UCSD-AML1 (cell line): ENCODE measurements around the gene NQO2.
A peak's percentile ranks its signal among the peaks of the same experiment; 100 is the strongest.
"Not testable (repeated sequence)": the region's sequence is repeated elsewhere in the genome, so short reads cannot be mapped to it uniquely, and the experiment has no call there.

Experiments used
- DNase-seq: peaks from one replicate; lab custom pipeline; 2025; ENCODE audit not compliant: unreplicated experiment; lab: John Stamatoyannopoulos, UW

NQO2 gene

DNA sequence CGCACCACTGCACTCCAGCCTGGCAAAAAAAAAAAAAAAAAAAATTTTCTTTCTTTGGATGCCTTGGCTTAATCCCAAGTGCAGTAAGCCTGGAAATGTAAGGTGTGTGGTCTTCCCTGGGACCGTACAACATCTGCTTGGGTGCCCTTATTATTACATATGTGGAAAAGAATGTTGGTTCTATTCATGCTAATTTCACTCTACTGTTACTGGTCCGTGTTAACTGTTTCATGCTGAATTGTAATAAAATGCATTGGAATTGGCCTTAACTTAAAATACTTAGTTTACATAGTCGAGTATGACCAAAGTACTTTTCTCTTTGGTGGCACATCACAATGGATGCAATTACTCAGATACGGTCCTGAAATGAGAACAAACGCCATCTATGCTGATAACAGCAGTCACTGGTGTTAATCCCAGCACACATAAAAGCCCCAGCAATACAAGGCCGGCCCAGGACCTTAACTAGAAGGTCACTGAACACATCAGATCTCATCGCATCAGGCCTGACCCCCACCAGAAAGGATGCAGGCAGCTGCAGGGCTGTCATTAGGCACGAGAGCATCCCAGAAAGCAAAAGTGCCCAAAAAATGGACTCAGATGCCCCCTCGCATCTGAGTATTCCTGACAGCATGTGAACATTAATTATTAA is 29.5 kb upstream of the NQO2 start:
- DNase-seq = no peak

DNA sequence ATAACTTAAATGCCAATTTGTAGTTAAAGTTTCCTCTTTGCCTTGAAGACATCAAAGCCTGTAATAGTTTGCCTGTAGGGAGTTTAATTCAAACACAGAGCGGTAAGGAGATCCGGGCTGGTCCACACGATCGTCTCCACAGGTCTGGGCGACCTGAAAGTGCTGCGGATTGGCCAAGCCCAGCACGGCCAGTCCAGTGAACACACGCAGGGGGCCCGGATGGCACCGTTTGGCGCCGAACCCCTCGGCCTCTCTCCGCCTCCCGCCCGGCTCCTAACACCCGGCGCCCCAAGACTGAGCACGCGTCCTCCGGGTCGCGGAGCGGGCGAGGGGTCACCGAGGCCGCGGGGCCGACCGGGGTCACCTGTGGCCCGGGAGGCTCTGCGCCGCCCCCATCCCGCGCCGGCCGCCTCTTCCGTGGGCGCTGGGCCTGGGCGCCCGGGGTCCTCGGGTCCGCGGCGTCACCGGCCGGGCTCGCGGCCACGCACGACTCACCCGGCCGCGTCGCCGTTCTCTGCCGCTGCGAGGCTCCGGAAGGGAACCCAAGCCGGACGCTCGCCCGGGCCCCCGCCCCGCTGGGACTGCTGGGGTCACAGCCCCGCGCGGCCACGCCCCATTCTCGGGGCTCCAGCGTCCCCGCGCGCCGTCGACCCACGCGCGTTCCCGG is 28.8 kb upstream of the NQO2 start:
- peak; percentile 82 for DNase-seq

DNA sequence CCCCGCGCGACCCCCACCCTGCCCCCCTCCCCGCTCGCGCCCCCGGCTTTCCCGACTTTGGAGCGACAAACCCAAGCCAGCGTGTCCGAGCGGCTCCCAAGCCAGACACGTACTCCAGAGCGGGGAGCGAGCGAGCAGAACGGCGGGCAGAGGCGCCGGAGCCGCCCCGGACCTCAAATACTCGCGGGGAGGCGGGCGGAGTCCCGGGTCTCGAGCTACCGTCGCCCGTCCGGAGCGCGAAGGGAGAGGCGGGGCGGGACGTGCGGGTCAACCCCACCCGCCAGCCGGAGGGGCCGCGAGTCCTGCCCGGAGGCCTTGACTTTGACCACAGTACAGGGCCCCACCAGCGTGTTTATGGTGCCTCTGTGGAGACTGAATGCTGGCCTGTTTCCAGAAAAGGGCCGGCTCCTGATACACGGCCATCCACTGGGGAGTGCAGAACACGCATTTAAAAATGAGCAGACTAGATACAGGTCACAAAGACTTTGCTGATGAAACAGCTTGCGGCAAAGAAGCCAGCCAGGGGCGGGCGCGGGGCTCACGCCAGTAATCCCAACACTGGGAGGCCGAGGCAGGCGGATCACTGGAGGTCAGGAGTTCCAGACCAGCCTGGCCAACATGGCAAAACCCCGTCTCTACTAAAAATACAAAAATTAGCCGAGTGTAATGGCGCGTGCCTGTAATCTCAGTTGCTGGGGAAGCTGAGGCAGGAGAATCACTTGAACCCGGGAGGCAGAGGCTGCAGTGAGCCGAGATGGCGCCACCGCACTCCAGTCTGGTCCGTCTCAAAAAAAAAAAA is 28.1 kb upstream of the NQO2 start, which contains the start of gene SERPINB6:
SERPINB6 (minus strand) TSS at position 148 of the 799 bp plus-strand sequence. CDS start 12,235 bp downstream, outside the sequence.
- peak; percentile 80 for DNase-seq

DNA sequence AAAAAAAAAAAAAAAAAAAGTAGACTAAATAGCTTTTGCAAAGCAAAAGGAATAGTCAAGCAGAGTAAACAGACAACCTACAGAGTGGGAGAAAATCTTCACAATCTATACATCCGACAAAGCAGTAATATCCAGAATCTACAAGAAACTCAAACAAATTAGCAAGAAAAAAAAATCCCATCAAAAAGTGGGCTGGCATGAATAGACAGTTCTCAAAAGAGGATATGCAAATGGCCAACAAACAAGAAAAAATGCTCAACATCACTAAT is 27.5 kb upstream of the NQO2 start:
- DNase-seq = not testable (repeated sequence)

DNA sequence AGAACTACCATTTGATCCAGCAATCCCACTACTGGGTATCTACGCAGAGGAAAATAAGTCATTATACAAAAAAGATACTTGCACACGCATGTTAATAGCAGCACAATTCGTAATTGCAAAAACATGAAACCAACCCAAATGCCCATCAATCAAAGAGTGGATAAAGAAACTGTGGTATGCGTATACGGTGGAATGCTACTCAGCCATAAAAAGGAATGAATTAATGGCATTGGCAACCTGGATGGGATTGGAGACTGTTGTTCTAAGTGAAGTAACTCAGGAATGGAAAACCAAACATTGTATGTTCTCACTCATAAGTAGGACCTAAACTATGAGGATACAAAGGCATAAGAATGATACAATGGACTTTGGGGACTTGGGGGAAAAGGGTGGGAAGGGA is 27.0 kb upstream of the NQO2 start:
- not testable (repeated sequence) for DNase-seq

DNA sequence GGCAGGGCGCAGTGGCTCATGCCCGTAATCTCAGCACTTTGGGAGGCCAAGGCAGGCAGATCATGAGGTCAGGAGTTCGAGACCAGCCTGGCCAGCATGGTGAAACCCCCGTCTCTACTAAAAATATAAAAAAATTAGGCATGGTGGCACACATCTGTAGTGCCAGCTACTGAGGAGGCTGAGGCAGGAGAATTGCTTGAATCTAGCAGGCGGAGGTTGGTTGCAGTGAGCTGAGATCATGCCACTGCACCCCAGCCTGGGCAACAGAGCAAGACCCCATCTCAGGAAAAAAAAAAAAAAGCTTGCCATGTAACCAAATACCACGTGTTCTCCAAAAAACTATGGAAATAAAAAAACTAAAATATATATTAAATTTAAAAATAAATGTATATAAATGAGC is 26.5 kb upstream of the NQO2 start:
- DNase-seq = not testable (repeated sequence)

DNA sequence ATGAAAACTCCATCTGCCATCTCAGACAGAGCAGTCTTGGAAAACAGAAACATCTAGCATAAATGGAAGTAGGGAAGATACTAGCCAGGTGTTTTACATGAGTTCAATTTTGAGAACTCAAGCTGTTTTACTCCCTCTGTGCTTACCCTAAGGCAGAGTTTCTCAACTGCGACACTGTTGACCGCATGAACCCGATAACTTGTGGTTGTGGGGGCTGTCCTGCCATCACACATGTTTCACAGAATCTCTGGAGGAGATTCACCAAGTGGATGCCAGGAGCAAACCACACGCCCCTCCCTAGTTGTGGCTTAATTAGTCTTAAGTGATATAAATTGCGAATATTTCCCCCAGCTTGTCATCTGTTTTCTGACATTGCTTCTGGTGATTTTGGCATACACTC is 26.0 kb upstream of the NQO2 start:
- no peak for DNase-seq

DNA sequence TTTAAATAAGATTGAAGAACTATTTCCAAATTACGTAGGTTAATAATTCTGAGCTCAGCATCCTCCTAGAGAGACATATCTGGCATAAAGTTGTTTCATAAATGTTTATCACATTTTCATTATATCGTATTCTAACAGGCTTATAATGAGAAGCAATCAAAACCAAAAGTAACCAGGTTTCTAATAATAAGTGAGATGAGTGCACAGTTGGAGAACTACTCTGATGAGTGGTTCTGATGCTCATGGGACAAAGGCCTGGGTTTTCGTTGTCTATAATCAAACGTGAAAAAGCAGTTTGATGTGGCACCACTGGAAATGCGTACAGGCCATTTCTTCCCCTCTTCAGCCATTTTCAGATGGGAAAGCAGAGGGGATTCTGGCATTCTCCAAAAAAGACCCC is 23.6 kb upstream of the NQO2 start:
- DNase-seq = no peak

DNA sequence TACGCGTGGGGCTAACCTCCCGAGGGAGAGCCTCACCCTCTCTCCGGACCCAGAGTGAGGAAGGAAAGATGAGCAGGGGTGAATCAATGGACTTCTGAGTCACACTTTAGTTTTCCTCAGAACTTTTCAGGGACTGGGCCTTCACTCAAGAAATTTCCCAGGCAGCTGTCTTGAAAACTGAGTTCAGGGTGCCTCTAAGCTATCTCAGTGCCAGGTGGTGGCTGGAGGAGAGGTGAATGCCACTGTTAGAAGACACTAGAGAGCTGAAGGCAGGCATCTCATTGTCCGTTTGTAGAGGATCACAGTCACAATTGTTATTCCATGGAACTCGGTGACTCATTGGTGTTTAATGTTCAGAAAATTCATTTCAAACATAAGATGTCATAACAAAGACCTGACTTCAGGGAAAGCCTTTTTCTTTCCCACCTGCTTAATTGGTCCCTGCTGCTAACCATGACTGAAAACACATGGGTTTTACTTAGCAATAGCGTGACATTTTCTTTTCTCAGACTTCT is 23.1 kb upstream of the NQO2 start:
- no peak for DNase-seq

DNA sequence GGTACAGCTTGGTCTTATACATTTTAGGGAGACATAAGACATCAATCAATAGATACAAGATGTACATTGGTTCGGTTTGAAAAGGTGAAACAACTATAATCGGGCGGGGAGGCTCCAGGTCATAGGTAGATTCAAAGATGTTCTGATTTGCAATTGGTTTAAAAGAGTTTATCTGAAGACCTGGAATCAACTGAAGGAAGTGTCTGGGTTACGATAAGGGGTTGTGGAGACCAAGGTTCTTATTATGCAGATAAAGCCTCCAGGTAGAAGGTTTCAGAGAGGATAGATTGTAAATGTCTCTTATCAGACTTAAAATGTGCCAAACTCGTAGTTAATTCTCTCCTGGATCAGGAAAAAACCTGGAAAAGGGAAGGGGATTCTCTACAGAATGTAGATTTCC is 22.4 kb upstream of the NQO2 start:
- DNase-seq = no peak

DNA sequence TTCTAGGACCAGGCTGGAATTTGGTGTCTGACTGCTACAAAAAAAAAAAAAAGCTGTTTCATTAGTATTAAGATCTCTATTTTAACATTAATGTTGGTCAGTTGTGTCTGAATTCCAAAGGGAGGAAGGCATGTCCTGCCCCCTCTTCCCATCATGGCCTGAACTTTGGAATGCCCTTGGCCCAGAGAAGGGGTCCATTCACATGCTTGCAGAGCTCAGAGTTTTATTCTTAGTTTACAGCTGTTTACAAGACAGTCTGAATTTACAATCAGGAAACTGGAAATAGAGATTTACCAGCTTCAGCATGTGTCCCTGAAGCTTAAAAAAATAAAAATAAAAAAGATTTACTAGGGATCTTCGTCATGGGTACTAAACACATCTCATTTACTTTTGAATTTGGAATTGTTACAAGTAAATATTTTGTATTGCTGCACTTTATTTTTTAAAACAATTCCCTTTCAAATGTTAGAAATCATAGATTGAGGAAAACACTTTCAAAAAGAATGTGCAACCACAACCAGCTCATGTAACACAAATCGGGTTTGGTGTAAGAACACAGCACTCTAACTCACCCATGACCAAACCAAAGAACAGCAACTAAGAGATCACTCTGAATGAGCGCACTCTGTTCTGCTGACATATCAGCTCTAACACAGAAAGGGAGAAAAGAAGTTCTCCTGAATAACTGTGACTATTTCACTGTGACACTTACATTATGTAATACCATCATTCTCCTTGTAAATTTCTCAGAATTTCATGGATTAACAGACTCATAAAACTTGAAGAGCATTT is 21.7 kb upstream of the NQO2 start:
- DNase-seq = no peak

DNA sequence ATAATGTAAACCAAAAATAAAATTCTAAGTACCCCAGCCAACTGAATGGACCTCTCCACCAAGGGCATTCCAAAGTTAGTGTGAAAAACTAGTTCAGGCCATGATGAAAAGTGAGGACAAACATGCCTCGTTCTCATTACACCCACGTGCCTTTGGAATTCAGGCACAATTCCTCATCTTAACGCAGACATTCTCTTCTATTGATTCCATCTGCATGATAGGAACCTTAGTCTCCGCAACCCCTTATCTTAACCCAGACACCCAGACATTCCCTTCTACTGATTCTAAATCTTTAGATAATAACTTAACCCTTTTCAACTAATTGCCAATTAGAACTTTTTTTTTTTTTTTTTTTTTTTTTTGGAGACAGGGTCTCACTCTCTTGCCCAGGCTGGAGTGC is 20.8 kb upstream of the NQO2 start:
- DNase-seq = no peak

DNA sequence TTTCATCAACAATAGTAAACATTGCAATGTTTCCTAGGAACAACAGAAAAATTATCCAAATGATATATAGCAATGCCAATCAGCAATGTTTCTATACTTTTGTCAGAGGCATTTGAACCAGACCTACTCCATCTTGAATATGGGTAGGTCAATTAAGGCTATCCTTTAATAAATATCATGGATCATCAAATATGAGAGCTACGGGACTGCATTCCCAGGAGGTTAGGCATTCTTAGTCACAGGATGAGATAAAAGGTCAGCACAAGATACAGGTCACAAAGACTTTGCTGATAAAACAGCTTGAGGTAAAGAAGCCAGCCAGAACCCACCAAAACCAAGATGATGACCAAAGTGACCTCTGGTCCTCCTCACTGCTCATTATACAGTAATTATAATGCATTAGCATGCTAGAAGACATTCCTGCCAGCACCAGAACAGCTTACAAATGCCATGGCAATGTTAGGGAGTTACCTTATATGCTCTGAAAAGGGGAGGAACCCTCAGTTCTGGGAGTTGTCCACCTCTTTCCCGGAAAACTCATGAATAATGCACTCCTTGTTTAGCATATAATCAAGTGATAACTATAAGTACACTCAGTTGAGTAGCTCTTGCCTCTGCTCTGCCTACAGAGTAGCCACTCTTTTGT is 19.8 kb upstream of the NQO2 start:
- DNase-seq = no peak

DNA sequence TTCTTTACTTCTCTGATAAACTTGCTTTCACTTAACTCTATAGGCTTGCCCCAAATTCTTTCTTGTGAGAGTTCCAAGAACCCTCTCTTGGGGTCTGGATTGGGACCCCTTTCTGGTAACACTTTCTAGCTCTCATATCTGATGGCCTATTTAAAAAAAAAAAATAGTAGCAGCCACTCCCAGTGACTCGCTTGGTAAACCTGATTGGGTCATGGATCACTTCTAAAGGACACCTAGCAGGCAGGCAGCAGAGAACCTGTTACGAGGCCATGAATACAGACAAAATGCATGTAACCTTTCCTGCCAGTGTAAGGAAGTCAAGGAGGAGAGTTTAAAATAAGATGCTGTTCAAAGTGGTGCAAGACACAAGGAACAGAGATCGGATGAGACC is 19.2 kb upstream of the NQO2 start:
- DNase-seq = no peak

DNA sequence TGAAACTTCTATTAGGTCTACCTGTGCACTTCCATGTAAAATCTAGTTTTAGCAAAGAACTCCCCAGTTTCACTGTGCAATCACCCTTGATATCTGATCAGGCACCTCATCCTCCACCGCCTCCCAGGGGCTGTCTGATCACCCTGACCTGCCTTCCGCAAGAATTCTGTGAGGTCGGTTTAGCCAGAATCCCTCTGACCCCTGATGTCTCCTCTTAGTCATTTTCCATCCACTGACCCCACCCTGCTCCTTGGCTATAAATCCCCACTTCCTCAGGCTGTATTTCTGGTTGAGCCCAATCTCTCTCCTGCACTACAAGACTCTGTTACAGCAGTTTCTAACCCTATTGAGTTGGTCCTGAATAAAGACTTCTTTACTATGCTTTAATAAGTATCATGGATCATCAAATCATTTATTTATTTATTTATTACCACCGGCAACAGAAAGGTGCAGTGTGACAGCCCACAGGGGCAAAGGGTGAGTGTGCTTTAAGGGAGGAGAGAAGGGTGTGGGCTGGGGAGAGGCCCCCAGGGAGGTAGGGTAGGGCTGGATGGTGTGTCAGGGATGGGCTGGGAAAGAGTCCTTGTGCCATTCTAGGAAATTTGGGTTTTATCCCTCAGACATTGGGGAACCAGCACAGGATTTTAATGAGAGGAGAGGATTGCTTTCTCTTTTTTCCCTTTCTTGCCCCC is 17.1 kb upstream of the NQO2 start:
- no peak for DNase-seq

DNA sequence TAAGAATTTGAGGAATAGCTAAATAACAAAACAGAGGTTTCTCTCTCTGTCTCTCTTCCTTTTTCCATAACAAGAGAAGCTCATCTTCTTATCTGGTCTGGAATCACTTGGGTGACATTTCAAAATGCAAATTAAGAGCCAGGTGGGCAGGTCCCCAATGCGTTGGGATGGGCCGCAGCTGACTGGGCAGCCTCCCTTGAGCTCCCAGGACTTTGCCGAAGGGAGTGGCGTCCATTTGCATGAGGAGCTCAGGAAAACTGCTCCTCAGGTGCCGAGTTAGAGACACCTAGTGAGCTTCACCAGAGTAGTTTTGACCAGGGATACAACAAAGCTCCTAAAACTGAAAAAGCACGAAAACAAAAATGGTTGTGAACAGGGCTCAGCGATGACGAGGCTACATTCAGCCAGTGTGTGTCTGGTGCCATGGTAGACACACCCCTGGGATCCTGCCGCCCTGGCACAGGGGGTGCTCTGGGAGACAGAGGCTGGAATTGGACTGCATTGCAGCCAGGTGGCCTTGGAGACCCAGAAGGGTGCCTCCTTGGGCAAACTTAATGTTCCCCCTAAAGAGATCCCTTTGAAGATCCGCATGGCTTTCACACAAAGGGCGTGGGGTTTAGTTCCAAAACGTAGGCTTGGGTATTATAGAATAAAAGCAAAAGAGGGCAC is 14.8 kb upstream of the NQO2 start:
- DNase-seq = no peak

DNA sequence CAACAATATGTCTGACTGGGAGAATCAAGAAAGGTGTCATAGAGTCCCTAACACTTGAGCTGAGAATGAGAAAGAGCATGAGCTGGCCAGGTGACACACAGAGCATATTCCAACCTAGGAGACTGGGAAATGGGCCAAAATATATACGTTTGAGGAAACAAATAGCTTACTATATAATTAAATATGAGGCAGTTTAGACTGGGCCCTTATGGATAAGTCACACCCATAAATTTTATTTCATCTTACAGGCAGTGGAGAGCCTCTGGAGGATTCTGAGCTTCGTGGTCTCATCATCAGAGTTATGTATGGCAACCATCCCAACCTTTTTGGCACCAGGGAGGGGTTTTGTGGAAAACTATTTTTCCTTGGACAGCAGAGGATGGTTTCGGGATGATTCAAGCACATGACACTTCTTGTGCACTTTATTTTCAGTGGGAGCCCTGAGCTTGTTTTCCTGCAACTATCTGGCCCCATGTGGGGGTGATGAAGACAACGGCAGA is 12.9 kb upstream of the NQO2 start:
- no peak for DNase-seq

DNA sequence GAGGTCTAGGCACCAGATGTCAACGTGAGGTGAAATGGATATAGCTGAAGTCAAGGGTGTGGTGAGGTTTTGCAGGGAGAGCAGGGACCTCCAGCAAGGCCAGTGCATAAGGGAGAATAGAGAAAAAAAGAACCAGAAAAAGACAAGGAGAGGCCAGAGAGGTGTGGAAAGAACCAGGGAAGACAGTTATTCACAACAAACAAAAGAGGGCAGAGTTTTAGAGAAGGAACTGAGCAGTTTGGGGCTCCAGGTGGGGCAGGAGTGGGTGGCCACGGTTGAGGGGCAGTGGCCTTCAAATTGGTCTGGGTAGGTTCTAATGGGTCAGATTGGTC is 11.6 kb upstream of the NQO2 start:
- no peak for DNase-seq

DNA sequence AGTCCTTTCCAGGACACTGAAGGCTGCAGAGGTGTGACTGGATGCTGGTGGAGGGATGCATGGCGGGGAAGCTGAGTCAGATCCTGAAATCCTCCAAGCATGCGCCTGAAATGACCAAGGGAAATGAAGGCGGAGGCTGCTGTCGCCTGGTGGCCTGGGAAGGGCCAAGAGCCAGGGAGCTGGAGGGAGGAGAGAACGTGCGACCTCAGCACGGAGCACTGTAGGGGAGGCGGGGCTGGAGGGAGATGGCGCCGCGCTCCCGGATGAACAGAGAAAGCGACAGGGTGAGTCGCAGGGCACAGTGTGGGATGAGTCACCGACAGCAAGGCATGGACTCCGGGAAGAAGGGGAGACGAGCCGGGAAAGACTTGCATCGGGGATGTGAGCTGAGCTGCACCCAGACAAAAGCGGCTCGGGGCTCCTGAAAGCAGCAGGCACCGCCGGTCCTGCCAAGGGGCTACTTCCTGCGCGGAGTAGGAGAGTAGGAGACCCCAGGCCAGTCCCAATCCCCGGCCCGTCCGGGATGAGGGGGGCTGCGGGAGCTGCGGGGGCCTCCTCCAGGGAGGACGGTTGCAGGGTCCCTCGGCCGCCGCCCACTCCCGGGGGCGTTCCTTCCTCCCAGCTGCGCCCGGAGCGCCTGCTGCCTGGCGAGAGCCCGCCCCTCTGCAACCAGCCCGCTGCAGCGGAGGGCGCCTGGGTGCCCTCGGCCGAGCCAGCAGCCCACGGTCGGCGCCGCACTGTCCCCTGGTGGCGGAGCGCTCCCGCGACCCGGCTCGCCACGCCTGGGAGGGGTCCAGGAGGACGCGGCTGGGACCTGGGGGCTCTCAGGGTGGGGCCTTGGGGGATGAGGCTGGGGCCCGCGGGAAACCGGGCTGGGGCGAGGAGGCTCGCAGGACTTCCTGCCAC is 11.0 kb upstream of the NQO2 start:
- DNase-seq = peak; percentile 91
